HUES64 (cell line): ENCODE data around the gene RAB36. TPM values are rescaled to one million over a fixed set of nuclear protein-coding genes. Genes with fewer than 3 reads are reported as not detected.

Source experiments
- H3K27ac ChIP-seq: 2 replicates; pipeline ENCODE4 v1.7.0; 2013; ENCODE audit warnings: low read depth, low read length, inconsistent platforms
- H3K27me3 ChIP-seq: 2 replicates; pipeline ENCODE4 v1.6.1; 2013; ENCODE audit warnings: mild to moderate bottlenecking, low read length; ENCODE audit not compliant: insufficient read depth
- H3K36me3 ChIP-seq: 2 replicates; pipeline ENCODE4 v1.6.1; 2013; ENCODE audit warnings: mild to moderate bottlenecking, low read length; ENCODE audit not compliant: insufficient read depth
- H3K4me1 ChIP-seq: 2 replicates; pipeline ENCODE4 v1.6.1; 2013; ENCODE audit warnings: mild to moderate bottlenecking, low read length, moderate library complexity; ENCODE audit not compliant: insufficient read depth
- H3K4me3 ChIP-seq: 2 replicates; pipeline ENCODE4 v1.5.1; 2013; ENCODE audit warnings: mild to moderate bottlenecking, low read length, moderate library complexity
- H3K9ac ChIP-seq: 2 replicates; pipeline ENCODE4 v1.6.1; 2013; ENCODE audit warnings: mild to moderate bottlenecking, low read depth, low read length
- H3K9me3 ChIP-seq: 2 replicates; pipeline ENCODE4 v1.6.1; 2013; ENCODE audit warnings: low read depth, low read length; ENCODE audit not compliant: insufficient read depth
- whole genome bisulfite sequencing: fragments of 150-250, 120-280 bp; methylation state at CpG from one replicate; pipeline ENCODE4 v1.1.7; 2013; ENCODE audit warnings: missing lambda C conversion rate; 5-methylcytosine and 5-hydroxymethylcytosine counted together
- polyA plus RNA-seq, 2 experiments: library from polyadenylated mRNA; stranded (reverse); fragments of 50-300 nt; gene quantifications; one replicate each; pipeline ENCODE4 v1.2.3, GENCODE V29; 2013

RAB36 gene
- 1.5 TPM for polyA plus RNA-seq (2013, experiment 1 of 2)
- polyA plus RNA-seq (2013, experiment 2 of 2): 2.3 TPM

DNA sequence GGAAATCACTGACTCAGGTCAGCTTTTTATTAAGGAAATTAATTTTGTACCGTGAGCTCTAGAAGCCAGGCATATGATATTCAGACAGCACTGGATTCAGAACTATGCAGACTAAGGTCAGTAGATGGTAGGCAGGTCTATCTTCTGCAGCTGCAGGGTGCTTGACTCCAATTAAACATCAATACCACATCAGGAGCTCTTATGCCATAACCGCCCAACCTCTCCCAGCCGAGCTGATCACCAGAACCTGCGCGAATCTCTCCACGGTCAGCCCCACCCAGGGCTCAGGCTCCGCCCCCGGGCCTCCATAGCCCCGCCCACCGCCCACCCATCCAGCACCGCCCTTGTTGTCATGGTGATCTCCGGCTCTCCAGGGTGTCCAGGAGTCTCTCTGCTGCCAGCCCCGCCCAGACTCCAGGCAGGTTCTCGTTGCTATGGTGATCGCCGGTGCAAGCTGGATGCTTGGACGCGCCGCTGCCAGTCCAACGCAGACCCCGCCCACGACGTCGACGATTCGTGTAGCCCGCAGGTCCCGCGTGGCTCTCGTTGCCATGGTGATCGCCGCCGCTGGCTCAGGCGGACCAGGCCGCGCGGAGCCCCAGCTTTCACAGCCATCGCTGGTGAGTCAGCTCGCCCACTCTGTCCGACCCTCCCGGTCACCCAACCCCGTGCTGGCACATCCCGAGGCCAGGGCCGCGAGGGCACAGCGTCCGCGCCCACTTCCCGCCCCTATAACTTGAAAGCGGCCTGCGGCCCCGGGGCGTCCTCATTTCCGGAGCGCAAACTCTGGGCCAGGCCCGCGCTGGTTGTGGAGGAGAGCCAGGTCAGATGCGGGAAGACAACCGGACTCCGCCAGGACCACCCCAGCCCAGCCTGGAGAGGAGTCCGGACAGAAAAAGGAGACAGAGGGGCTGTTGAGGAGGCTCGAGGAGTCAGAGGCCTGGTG lies at the start of gene RAB36:
Gene RAB36, plus strand, starts transcription at position 546 of the 946 bp plus-strand sequence. CDS start 1,140 bp downstream, outside the sequence.
- Histone ChIP-seq H3K9me3 (no peaks in the 10 kb centered on the region), H3K4me1 (peaks cover 11% of the 10 kb centered on the region), H3K36me3 (no peaks in the 10 kb centered on the region), H3K27me3 (no peaks in the 10 kb centered on the region; the same call in 1 of the 2 replicates), H3K9ac (peak within 1 kb of the TSS; percentile 29; the same call in 1 of the 2 replicates), H3K4me3 (peak within 1 kb of the TSS; percentile 55), H3K27ac (no peak within 1 kb of the TSS)
- WGBS: 5% methylated on average over 62 of the region's 62 CpGs

DNA sequence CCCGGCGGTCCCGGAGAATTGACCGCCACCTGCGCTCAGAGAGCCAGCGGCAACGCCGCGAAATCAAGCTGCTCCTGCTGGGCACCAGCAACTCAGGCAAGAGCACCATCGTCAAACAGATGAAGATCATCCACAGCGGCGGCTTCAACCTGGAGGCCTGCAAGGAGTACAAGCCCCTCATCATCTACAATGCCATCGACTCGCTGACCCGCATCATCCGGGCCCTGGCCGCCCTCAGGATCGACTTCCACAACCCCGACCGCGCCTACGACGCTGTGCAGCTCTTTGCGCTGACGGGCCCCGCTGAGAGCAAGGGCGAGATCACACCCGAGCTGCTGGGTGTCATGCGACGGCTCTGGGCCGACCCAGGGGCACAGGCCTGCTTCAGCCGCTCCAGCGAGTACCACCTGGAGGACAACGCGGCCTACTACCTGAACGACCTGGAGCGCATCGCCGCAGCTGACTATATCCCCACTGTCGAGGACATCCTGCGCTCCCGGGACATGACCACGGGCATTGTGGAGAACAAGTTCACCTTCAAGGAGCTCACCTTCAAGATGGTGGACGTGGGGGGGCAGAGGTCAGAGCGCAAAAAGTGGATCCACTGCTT lies 49.4 kb upstream of the RAB36 start:
- Histone ChIP-seq H3K4me1 (no peaks in the 10 kb centered on the region), H3K4me3 (no peak overlapping the region), H3K27me3 (no peaks in the 10 kb centered on the region), H3K9ac (no peak overlapping the region), H3K9me3 (no peaks in the 10 kb centered on the region), H3K36me3 (no peaks in the 10 kb centered on the region), H3K27ac (no peak overlapping the region)
- WGBS: 95% methylated on average over 45 of the region's 45 CpGs

DNA sequence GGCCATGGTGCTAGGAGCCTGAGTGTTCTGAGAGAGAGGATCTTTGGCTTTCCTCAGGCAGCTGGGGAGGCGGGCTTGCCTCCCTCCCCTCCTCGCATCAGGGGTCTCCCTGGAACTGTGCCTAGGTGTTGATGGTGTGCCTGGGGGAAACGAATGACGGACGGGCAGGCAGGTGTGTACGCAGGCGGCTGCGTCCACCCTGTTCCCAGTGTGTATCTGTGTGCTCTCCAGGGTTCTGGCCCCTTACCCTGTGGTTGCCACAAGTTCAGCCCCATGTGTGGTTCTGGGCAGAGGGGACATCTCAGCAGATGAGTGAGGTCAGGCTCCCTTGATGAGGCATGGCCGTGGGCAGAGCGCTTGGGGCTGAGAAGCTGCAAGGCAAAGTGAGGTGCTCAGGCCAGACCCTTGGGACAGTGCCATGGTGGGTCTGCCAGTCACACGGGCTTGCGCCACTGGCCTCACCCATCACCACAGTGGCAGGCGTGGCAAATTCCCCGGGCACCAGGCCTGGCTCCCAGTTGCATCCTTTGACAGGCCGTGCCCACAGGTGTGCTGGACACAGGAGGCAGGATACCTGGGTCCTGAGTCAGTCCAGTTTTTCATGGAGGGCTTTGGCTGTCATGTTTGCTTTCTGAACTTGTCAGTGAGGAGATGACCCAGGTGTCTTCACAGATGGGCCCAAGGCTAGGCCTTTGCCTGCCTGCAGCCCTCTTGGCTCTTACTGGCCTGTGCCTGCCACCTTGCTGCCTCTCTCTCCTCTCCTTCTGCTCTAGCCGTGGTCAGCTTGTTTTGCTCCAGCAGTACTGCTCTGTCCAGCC lies 47.7 kb upstream of the RAB36 start:
- 92% methylated on average over 16 of the region's 16 CpGs for WGBS
- Histone ChIP-seq H3K27ac (no peak overlapping the region), H3K9ac (no peak overlapping the region), H3K4me3 (no peak overlapping the region), H3K9me3 (no peaks in the 10 kb centered on the region), H3K36me3 (no peaks in the 10 kb centered on the region), H3K27me3 (no peaks in the 10 kb centered on the region), H3K4me1 (no peaks in the 10 kb centered on the region)

DNA sequence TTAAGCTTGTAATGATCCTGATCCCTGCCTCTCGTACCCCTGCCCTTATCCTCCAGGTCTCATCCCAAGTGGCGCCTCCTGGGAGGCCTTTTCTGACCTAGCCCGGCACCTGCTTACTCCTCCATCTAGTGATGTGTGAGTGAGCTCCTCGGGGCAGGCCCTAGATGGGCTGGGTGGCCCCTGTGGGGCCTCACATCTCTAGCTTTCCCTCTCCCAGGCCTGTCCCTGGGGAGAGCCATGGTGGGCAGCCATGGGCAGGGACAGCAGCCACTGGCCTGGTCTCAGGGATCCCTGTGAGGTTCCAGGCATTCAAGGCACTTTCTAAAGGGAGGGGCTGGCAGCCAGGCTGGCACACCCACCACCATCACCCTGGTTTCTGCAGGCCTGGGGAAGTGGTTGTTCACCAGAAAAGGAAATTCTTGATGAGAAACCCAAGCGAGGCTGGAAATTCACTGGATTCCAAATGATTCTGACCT lies 47.0 kb upstream of the RAB36 start:
- no peak overlapping the region for H3K27ac ChIP-seq
- WGBS: 91% methylated on average over 5 of the region's 5 CpGs

DNA sequence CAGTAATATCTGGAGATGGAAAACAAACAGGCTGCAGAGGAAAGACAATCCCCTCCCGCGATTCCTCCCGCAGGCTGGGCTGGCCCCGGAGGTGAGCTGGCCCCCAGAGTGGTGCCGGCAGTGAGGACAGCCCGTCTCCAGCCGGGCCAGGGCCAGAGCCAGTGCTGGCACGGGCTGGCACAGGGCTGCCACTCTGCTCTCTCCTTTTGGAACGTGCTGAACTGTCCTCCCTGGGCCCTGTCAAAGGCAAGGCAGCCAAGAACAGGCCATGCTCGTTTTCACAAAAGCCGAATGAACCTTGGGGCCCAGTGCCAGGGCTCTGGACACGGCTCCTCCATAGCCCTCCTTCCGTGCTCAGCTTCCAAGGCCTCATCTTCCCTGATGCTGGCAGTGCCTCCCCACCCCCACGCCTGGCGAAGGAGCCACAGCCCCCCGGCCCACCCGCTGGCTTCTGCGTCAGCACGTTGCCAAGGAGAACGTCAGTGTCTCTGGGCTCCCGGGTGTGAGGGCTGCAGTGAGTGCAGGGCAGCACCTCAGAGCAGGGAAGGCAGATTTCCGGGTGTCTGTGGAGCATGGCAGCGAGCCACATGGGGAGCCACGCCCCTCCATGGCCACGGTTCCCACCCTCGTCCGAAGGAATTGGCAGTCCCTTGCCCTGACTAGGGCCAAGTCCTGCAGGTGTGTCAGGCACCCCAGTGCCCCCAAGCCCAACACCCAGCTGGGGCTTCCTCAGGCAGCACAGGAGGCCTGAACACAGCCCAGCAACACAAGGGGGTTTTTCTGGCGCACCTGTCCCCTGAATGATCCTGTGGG lies 46.4 kb upstream of the RAB36 start:
- Histone ChIP-seq H3K27me3 (no peaks in the 10 kb centered on the region), H3K36me3 (no peaks in the 10 kb centered on the region), H3K27ac (no peak overlapping the region), H3K4me3 (no peak overlapping the region), H3K4me1 (no peaks in the 10 kb centered on the region), H3K9ac (no peak overlapping the region), H3K9me3 (no peaks in the 10 kb centered on the region)
- WGBS: 93% methylated on average over 28 of the region's 28 CpGs

More for the DNA sequence above, 47.0 kb upstream of the RAB36 start:
- no peaks in the 10 kb centered on the region for H3K9me3 ChIP-seq
- H3K27me3 ChIP-seq: no peaks in the 10 kb centered on the region
- H3K9ac ChIP-seq: no peak overlapping the region
- no peaks in the 10 kb centered on the region for H3K36me3 ChIP-seq
- no peaks in the 10 kb centered on the region for H3K4me1 ChIP-seq
- H3K4me3 ChIP-seq: no peak overlapping the region

DNA sequence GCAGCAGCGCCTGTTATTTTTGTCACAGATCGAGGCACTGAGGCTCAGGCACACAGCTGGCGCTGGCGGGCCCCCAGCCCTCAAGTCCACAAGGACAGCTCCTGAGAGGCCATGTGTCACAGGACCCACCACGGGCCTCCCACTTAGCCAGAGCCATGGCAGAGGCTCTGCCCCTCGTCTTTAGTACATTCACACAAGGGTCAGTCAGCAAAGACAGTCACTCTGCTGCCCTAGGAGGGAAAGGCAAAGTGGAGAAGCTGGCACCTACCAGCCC lies 45.8 kb upstream of the RAB36 start:
- no peak overlapping the region for H3K4me3 ChIP-seq
- no peaks in the 10 kb centered on the region for H3K4me1 ChIP-seq
- H3K36me3 ChIP-seq: no peaks in the 10 kb centered on the region
- H3K27me3 ChIP-seq: no peaks in the 10 kb centered on the region
- 95% methylated on average over 6 of the region's 6 CpGs for WGBS
- H3K27ac ChIP-seq: no peak overlapping the region
- no peak overlapping the region for H3K9ac ChIP-seq
- H3K9me3 ChIP-seq: no peaks in the 10 kb centered on the region

DNA sequence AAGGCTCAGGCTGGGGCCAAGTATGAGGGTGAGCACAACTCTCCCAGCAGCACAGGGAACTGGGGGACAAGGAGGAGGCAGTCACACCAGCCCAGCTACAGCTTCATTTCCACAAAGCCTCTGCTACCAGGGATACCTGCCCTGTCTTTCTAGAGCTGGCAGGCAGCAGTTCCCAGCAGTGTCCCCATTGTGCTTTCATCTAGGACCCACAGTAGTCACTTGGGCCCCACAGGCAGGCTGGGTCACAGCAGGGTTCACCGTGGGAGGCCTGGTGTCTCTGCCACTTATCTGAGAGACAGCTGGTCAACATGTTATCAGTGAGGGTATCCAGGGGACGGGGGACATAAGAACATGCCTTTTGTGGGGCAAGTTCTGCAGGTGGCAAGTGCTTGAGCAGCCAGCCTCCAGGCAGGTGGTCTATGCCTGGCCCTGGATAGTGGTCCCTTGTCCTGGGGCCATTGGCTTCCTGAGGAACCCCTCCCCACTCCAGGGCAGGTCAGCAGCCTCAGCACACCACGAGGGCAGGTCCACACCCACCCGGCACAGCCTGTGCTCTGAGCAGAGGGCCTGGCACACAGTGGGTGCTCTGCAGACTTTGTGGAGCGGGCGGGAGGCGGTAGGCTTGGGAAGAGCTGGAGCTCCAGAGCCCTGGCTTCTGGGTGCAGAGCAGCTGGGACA lies 45.0 kb upstream of the RAB36 start:
- Histone ChIP-seq H3K4me1 (no peaks in the 10 kb centered on the region), H3K9ac (no peak overlapping the region), H3K4me3 (no peak overlapping the region), H3K9me3 (no peaks in the 10 kb centered on the region), H3K27me3 (no peaks in the 10 kb centered on the region), H3K36me3 (no peaks in the 10 kb centered on the region), H3K27ac (no peak overlapping the region)
- 93% methylated on average over 7 of the region's 7 CpGs for WGBS

GRCh38 chr22:23101524-23101923 lies 43.8 kb upstream of the RAB36 start:
- no peak overlapping the region for H3K4me3 ChIP-seq
- no peaks in the 10 kb centered on the region for H3K4me1 ChIP-seq
- H3K36me3 ChIP-seq: no peaks in the 10 kb centered on the region
- no peaks in the 10 kb centered on the region for H3K27me3 ChIP-seq
- WGBS: 88% methylated on average over 3 of the region's 3 CpGs
- no peak overlapping the region for H3K27ac ChIP-seq
- H3K9me3 ChIP-seq: no peaks in the 10 kb centered on the region
- no peak overlapping the region for H3K9ac ChIP-seq

DNA sequence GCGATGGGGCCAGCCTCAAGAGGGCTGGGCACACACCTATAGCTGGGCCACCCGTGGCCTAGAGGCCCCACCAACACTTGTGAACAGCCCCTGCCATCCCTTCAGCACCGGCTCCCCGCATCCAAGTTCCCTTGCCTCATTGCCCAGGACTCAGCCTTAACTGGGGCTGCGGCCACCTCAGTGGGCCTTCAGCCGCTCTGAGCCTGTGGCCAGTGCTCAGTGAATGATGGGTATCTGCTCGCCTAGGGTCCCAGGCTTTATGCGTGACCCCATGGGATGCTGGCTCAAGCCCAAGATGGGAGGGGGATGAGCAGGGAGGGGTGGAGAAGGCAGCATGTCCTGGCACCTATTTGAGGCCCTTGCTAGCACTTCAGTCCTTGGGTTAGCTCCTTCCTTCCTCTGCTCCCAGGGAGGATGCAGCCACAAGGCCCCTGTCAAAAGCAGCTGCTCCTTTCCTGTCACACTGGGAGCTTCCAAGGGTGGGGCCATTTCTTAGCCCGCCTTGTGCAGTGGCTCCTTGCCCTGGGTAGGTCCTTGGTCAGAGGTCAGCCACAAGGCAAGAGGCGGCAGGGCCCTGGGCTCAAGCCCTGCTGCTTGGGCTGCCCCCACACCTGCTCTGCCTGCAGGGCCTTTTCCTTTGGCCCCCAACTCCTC lies 43.1 kb upstream of the RAB36 start:
- Histone ChIP-seq H3K27me3 (no peaks in the 10 kb centered on the region), H3K4me1 (no peaks in the 10 kb centered on the region), H3K36me3 (no peaks in the 10 kb centered on the region), H3K9ac (no peak overlapping the region), H3K27ac (no peak overlapping the region), H3K4me3 (no peak overlapping the region), H3K9me3 (no peaks in the 10 kb centered on the region)
- WGBS: 95% methylated on average over 10 of the region's 10 CpGs

DNA sequence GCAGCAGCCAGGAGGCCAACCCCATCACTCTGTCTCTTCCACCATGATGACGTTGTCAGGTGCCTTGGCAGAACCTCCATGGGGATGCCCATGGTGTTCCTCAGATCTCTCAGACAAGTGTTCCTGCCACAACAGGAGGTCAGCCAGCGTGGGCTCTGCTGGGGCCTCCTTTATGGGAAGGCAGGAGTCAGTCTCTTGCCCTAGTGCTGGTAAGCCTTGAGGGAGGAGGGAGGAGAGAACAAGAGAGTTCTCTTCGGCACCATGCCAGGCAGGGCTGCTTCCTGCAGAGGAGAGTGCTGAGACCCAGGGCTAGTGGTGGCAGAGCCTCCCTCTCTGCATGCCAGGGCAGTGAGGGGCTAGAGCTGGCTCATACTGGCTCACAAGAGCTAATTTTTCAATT lies 42.5 kb upstream of the RAB36 start:
- H3K27ac ChIP-seq: no peak overlapping the region
- H3K4me1 ChIP-seq: no peaks in the 10 kb centered on the region
- 90% methylated on average over 3 of the region's 3 CpGs for WGBS
- no peaks in the 10 kb centered on the region for H3K27me3 ChIP-seq
- H3K36me3 ChIP-seq: no peaks in the 10 kb centered on the region
- no peak overlapping the region for H3K9ac ChIP-seq
- no peaks in the 10 kb centered on the region for H3K9me3 ChIP-seq
- H3K4me3 ChIP-seq: no peak overlapping the region
